ENCODE measurements around the gene NFYC.

NFYC gene
- total RNA-seq: 30.1 to 45.4 (median 37.9) reads per million in 4 donors

- DNase-seq: peak; percentile 88 to 98 (median 95)
These were observed at the start of gene NFYC for GRCh38 chr1:40691538-40692428. Gene NFYC (plus strand): TSS chr1:40691704. CDS start chr1:40738844, 47,140 bp downstream.

DNA sequence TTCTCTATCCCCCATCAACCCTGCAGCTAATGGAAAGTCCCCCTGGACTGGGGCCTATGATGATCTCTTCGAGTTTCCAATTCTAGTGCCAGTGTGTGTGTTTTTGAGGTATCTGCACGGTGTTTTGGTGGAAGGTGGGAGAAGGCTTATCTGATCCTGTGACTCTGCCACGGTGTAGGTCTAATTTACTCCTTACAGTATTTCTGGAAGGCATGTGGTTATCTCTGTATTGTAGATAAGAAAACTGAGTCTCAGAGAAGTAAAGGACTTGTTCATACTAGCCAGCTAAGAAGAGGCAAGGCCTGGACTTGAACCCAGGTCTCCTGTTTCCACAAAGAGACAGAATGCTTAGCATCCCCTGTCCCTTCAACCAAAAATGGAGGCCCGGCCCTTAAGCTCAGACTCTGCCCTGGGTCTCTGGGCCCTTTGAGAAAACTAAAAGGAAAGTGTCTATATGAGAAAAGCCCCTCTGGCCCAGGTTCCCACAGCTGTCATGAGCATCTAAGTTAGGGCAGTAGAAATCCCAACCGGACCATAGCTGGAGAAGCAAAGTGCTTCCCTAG is 46.3 kb upstream of the NFYC start:
- no peak for DNase-seq

DNA sequence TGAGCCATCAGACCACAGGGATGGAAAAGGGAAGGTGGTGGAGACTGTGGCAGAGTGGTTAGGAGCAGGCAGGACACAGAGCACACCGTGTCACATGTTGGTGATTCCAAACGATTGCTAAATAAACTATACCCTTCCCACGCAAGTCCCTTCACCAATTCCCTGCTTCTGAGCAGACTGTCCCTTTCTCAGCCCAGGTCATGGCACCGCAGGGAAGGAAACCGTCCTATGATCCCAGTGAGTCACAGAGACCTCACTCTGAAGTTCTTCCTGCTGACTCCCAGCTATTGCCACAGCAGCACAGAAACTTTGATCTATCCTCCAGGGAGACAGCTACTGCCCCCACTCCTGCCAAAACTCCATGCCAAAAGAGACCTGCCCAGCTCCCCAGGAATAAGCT is 45.2 kb upstream of the NFYC start:
- DNase-seq: no peak

- DNase-seq: no peak
These were observed 43.3 kb upstream of the NFYC start for GRCh38 chr1:40648200-40648599.

GRCh38 chr1:40648928-40649591 is 42.4 kb upstream of the NFYC start:
- DNase-seq: no peak

GRCh38 chr1:40649592-40649930 is 41.9 kb upstream of the NFYC start:
- DNase-seq: no peak

DNA sequence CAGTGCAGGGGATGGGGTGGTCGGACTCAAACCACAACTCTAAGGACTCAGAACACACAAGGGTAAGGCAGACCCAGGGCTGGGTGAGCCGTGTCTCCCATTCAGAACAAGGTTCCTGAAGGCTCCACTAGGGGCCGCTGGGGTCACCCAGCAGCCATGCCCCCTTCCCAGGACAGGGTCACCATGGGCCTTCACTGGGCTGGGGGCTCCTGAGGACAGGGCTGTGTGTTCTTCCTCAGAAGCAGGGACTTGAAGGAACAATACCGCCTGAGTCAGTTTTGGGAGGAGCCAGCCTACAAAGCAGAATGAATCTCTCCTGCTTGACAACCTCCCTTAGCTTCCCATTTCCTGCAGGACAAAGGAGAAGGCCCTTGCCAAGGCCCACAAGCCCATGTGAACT is 41.4 kb upstream of the NFYC start:
- no peak for DNase-seq

DNA sequence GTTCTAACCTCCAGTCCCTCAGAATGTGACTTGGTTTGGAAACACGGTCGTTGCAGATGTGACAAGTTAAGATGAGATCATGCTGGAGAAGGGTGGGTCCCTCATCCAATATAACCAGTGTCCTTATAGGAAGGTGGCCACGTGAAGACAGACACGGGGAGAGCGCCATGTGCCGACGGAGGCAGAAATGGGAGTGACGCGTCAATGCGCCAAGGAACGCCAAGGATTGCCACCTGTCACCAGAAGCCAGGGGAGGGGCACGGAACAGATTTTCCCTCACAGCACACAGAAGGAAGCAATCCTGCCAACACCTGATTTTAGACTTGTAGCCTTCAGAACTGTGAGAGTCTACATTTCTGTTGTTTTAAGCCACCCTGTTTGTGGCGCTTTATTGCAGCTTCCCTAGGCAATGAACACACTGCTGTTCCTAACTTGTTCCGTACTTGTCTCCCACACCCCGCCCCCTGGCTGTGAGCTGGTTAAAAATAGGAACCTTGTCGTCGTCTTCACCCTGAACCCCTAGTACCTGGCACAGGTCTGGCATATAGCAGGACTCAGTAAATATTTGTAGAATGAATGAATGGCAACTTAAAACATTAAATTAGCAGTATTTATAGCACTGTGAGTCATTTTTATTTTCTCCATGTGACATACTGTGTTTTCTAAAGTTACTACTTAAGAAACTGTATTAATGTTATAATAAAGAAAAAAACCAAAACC is 40.2 kb upstream of the NFYC start:
- DNase-seq: no peak

GRCh38 chr1:40652468-40652867 is 39.0 kb upstream of the NFYC start:
- no peak for DNase-seq

GRCh38 chr1:40652979-40653378 is 38.5 kb upstream of the NFYC start:
- DNase-seq: no peak

DNA sequence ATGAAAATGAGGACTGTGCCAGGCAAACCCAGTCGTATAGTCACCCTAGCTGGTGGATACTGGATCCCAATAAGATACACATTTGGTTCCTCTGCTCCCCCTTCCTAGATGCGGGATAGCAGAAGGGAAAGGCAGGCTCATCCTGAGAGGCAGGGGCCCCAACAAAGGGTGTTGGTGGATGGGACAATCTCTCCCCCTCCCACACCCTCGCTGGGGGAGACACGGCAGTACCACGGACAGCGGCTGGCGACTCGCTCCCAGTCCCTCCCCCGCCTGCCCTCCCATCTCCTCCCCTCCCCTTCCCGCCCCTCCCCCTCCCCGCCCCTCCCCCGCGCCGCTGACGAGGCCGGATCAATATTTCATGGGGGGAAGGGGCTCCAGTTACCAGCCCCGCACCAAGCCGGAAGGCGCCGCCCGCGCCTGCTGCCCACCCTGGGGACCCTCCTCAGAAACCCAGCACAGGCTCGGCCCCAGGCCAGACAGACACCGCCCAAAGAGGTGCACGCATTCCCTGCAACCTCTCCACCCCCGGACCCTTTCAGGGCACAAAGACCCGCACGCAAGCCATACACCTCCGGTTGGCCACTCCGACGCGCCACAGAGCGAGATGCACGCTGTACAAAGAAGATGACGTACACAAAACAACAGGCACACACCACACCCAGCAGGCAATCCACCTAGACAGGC is 37.5 kb upstream of the NFYC start:
- DNase-seq: no peak

GRCh38 chr1:40657046-40657445 is 34.5 kb upstream of the NFYC start:
- no peak for DNase-seq

DNA sequence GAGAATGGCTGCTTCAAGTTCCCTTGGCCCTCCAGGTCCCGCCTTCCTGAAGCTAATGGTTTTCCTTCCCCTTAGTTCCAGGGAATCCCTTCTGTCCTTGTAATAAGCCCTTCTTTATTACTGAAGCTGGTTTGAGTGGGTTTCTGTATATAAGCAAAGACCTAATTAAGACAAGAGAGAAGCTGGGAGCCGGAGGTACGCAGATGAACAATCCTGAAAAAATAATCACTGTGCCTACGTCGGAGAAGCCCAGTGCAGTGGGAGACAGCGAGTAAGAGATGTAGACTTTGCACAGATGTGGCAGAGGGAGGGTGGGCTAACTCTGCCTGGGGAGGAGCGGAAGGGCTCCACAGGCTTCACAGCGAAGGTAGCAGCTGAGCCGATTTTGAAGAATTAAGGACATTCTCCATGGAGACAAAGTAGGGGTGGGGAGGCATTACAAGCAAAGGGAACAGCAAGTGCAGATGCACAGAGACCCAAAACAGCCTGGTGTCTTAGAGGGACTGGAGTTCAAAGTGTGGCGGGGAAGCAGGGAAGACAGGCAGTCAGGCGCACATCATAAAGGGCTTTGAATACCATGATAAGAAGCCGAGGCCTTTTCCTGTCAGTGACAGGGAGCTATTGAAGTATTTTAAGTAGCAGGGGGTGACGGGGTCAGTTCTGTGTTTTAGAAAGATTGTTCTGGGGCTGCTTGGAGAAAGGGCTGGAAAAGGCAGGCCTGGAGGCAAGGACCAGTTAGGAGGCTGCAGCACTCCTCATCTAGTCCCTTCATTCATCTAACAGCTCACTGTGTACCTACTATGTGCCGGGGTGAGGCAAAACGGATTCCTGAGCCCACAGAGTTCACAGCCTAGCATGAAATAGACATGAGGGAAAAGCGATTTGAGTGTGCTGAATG is 32.5 kb upstream of the NFYC start:
- DNase-seq: no peak

DNA sequence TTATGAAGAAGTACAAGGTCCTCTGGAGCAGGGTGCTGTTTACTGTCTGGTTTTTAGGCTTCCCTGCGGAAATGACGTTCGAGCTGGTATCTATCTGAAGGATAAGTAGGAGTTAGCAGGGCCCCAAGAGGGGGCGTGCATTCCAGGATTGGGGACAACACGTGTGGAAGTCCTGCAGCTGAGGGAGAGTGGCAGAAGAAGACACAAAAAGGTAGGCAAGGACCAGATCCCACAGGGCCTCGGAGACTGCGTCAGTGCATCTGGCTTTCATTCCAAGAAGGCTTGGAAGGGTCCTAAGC is 31.9 kb upstream of the NFYC start:
- no peak for DNase-seq

GRCh38 chr1:40661678-40662077 is 29.8 kb upstream of the NFYC start:
- no peak for DNase-seq

DNA sequence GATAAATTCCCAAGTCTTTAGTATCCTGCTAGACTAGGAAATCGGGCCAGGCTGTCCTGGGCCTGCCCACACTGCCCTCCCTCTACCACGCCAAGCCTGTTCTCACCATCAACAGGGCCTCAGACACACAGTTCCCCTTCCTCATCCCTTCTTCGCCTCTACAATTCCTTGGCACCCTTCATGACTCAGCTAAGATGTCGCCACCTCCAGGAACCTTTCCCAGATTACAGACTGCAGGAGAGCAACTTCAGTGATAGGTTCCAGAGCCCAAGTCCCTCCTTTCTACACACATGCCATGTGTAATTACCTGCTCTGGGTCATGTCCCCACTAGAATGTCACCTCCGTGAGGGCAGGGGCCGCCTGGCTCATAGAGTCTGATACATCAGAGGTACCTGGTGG is 29.4 kb upstream of the NFYC start:
- no peak for DNase-seq

DNA sequence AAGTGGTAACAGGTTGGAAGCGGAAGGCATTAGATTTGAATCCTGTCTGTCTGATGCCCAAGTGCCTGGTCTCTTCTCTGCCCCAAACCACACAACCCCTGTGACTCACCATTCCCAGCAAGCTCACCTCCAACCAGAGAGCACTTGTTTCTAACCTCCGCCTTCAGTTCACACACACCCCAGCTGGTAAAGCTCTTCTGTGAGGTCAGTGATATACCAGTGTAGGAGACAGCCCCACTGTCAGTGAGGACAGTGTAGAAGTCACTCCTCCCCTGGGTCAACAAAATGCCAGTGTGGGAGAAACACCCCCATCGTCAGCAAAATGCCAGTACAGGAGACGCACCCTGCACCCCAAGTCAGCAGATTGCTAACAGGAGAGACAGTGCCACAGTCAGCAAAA is 28.6 kb upstream of the NFYC start:
- peak in 1 of 5 donors; percentile 27 for DNase-seq

GRCh38 chr1:40663324-40664166 is 28.0 kb upstream of the NFYC start:
- DNase-seq: no peak

GRCh38 chr1:40664167-40664537 is 27.4 kb upstream of the NFYC start:
- DNase-seq: no peak

- no peak for DNase-seq
These were observed 26.7 kb upstream of the NFYC start for GRCh38 chr1:40664791-40665190.
